A549 (cell line): ENCODE data around the gene ALPK3.

ENCODE experiments used
- CBX2 ChIP-seq: fragments of 200-600 bp; sonication (generic); IDR thresholded peaks from 2 replicates; pipeline ENCODE4 v1.6.1; 2016; ENCODE audit warnings: low read depth, mild to moderate bottlenecking, borderline replicate concordance
- CTCF ChIP-seq: fragments of >200 bp; sonication (Bioruptor Twin); formaldehyde crosslinking; IDR thresholded peaks from 3 replicates; pipeline ENCODE4 v1.5.1; 2016
- E2F6 ChIP-seq: IDR thresholded peaks from 2 replicates; pipeline ENCODE4 v1.6.1; 2012; ENCODE audit warnings: low read depth, borderline replicate concordance
- JUN ChIP-seq, 2 experiments: fragments of >200 bp; sonication (Bioruptor Twin); formaldehyde crosslinking; IDR thresholded peaks; 2 replicates in 1 of 2; 3 replicates in 1 of 2; pipeline ENCODE4 v1.6.1; 2016 to 2017
- MYC ChIP-seq: IDR thresholded peaks from 2 replicates; pipeline ENCODE4 v1.6.1; 2012; ENCODE audit warnings: mild to moderate bottlenecking, inconsistent platforms, low read length, improper control_type of control experiment, borderline replicate concordance
- PBX3 ChIP-seq: IDR thresholded peaks from 2 replicates; pipeline ENCODE4 v1.6.1; 2012
- RCOR1 ChIP-seq: fragments of 150-350 bp; IDR thresholded peaks from 2 replicates; pipeline ENCODE4 v1.6.1; 2014; ENCODE audit warnings: antibody characterized with exemption, low read length, low read depth
- SREBF2 ChIP-seq: fragments of 450-650 bp; IDR thresholded peaks from 2 replicates; pipeline ENCODE4 v1.6.1; 2014; ENCODE audit warnings: mild to moderate bottlenecking, moderate library complexity
- TFCP2L1 ChIP-seq: fragments of 250-450 bp; sonication (Bioruptor Pico); IDR thresholded peaks from 2 replicates; pipeline ENCODE4 v1.5.0; 2021; ENCODE audit warnings: mild to moderate bottlenecking
- ZNF302 ChIP-seq: fragments of 250-450 bp; sonication (Bioruptor Pico); IDR thresholded peaks from 2 replicates; pipeline ENCODE4 v1.9.0; 2021; ENCODE audit warnings: inconsistent platforms, mild to moderate bottlenecking, moderate library complexity

GRCh38 chr15:84911879-84912660 lies 94.9 kb downstream of the ALPK3 start:
- no peak for TF ChIP-seq CBX2
- no peak for TF ChIP-seq CTCF
- no peak for TF ChIP-seq RCOR1
- TF ChIP-seq JUN (IDR thresholded peaks at IDR 0.05) = peak; percentile 79 to 96
- TF ChIP-seq SREBF2 = peak; percentile 5; the same call in 1 of the 2 replicates
- no peak for TF ChIP-seq MYC
- TF ChIP-seq E2F6 = no peak
- TF ChIP-seq ZNF302 (CRISPR knock-in tag) = no peak
- TF ChIP-seq PBX3 = no peak; the same call in 1 of the 2 replicates
- TF ChIP-seq TFCP2L1 (CRISPR knock-in tag) = no peak
